Middle frontal gyrus (tissue), 1 donor: Measurements from ENCODE around the gene MEI1.

Experiments used
- DNase-seq: peaks from one replicate; pipeline ENCODE4 v3.0.0-alpha.2; 2015; ENCODE audit warnings: low spot score; ENCODE audit errors: extremely low spot score

Gene MEI1

DNA sequence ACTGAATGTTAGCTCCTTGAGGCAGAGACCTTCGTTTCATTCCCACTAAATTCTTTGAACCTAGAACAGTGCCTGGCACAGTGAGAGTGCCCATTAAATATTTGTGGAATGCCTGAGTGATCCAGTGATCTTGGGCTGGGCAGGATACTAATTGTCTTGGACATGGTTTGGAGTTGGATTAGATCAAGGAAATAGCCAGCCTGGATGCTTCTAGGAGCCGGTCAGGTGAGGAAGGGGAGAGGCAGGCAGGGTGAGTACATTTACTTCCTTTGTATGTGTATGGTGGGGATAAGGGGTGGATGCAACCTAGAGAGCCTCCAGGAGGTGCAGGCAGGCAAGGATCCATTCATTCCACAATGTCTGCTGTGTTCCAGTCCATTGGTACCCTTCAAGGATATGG is 137.2 kb downstream of the MEI1 start:
- DNase-seq = no peak

DNA sequence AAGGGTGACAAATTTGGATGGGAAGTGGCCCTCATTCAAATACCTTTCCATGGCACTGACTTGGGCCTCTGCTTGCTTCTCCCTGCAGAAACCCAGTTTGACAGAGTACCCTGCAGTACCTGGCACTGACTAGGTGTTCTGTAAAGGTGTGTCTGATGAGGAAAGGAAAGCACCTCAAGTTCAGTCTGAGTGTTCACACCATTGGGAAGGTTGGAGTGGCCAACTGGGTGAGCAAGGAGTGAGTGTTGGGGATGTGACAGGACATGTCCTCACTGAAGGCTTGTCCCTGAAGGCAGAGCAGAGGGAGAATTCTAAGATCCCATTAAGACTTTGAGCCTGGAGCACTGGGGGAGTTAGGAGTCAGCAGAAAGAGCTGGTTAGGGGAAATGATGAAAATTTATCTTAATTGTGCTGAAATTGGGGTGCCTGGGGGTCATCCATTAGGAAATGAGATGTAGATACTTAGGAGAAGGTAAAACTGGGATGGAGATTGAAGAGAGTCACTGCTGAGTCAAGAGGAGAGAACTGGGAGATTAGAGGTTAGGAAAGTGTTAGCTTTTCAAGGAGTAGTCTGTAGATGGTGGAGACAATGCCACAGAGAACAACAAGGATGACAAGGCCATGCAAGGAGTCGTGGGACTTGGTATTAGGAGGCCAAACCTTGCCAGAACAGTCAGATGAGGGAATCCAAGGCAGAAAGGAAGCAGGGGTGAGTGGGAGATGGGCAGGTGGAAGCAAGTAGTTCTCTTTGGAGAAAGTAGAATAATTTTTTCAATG is 139.7 kb downstream of the MEI1 start:
- DNase-seq = no peak

GRCh38 chr22:41840216-41840615 is 140.9 kb downstream of the MEI1 start:
- DNase-seq = no peak

- DNase-seq = no peak
Measured at GRCh38 chr22:41841085-41841712, 141.9 kb downstream of the MEI1 start.

GRCh38 chr22:41842996-41843970 is 144.0 kb downstream of the MEI1 start:
- DNase-seq = no peak

- no peak for DNase-seq
Measured at GRCh38 chr22:41844036-41844435, 144.7 kb downstream of the MEI1 start.

DNA sequence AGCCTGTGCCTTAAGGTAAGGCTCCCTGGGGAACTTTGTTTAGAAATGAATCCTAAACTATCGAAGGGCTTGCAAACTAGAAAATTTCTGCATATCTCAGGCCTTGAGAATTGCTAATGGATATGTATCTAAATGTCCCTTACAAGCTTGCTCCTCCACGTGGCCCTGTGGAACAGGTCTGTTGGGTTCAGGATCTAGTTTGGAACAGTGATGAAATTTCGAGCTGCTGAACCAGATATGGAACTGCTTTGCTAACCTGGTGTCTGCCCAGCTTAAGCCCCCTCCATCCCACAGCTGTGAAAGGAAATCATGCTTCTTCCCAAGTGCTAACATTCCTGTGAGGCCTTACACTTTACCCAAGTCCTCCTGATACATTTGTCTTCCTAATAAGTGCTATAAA is 145.2 kb downstream of the MEI1 start:
- no peak for DNase-seq

GRCh38 chr22:41845380-41846267 is 146.3 kb downstream of the MEI1 start:
- DNase-seq = no peak

DNA sequence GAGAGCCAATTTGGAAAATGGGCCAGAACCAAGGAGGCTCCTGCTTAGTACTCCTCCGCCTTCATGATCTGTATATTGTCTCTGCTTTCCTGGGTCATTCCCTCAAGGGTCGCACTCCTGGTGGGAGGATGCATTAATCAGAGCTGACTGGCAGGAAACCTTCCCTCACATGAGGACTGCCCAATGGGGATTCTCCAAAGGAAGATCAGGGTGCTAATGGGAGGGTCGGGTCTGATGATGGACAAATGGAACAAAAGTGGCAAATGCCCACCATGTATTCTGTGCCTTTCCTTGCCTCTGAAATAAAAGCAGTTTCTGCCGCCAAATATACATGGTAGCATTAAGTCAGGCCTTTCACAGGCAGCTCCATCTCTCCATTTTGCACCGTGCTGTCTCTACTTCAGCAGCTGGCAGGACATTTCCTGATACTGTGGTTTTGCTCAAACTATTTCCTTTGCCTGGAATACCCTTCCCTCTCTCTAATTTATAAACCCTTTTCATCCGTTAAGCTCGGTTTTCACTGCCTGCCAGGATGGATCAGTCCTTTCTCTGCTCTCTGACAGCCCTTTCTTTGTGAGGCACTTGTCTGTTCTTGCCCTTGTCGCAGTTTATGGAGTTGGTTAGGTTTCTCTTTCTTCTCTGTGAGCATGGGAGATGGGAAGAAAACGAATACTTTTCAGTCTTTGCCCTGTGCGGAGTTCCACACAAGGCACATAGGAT is 147.1 kb downstream of the MEI1 start:
- no peak for DNase-seq

DNA sequence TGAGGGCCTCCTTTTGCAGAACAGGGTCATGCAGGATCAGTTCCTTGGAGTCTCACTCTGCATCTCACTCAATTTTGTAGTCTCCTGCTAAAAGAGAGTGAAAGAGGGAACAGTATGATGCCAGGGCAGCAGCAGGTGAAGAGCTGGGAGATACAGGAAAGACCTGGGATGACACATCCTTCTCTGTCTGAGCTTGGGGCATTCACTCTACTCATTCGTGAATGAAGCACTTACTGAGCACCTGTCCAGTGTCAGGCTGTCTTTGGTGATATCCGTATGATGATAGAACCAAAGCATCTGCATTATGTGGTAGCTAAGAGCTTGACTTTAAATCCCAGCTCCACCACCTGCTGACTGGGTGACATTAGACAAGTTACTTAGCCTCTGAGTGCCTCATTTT is 148.0 kb downstream of the MEI1 start:
- no peak for DNase-seq

GRCh38 chr22:41848468-41848867 is 149.2 kb downstream of the MEI1 start:
- no peak for DNase-seq
